ENCODE results near the gene HS3ST6. TPM values are rescaled to one million over a fixed set of nuclear protein-coding genes. Genes with fewer than 3 reads are reported as not detected.

The HS3ST6 gene
- total RNA-seq, 4 donors from 2014 or later: 1.00 to 4.4 (median 1.1) TPM; not detected in 1

- H3K9me3 ChIP-seq: no peaks in the 10 kb centered on the region
- no peaks in the 10 kb centered on the region for H3K36me3 ChIP-seq
- H3K4me3 ChIP-seq: no peak overlapping the region
- intact Hi-C loops (cut with DNase I; ENCODE audit: low total_unique reads): no loop called here
- H3K27me3 ChIP-seq: no peaks in the 10 kb centered on the region
- in situ Hi-C loops (cut with MboI; ENCODE audit: low pct_ligation_motif_present in 1 of 4, low pct_unique_long_range_greater_than_20kb in 1 of 4, low sequenced_read_pairs in 3 of 4): no loop called here
- 90% methylated on average over 18 of the region's 19 CpGs; no CpG with 5 or more reads in 1 of the 2 donors for WGBS, 2 donors (ENCODE audit: low coverage in 1 of 2)
- TF ChIP-seq CTCF (IDR thresholded peaks at IDR 0.05) (no peak), EP300 (IDR thresholded peaks at IDR 0.05; ENCODE audit: low read depth) (no peak), POLR2AphosphoS5 (IDR thresholded peaks at IDR 0.05) (no peak), POLR2A (IDR thresholded peaks at IDR 0.05) (no peak)
- no peak overlapping the region for H3K27ac ChIP-seq
- no peak for DNase-seq
- no peaks in the 10 kb centered on the region for H3K4me1 ChIP-seq
Observed at GRCh38 chr16:1950559-1950958, 32.3 kb upstream of the HS3ST6 start.

GRCh38 chr16:1950047-1950446 is 31.8 kb upstream of the HS3ST6 start:
- H3K4me1 ChIP-seq: no peaks in the 10 kb centered on the region
- H3K36me3 ChIP-seq: no peaks in the 10 kb centered on the region
- no peak overlapping the region for H3K27ac ChIP-seq
- TF ChIP-seq CTCF (IDR thresholded peaks at IDR 0.05) (no peak), POLR2AphosphoS5 (IDR thresholded peaks at IDR 0.05) (no peak), EP300 (IDR thresholded peaks at IDR 0.05; ENCODE audit: low read depth) (no peak), POLR2A (IDR thresholded peaks at IDR 0.05) (no peak)
- no peak overlapping the region for H3K4me3 ChIP-seq
- in situ Hi-C loops (cut with MboI; ENCODE audit: low pct_ligation_motif_present in 1 of 4, low pct_unique_long_range_greater_than_20kb in 1 of 4, low sequenced_read_pairs in 3 of 4) (no loop called here), intact Hi-C loops (cut with DNase I; ENCODE audit: low total_unique reads) (no loop called here)
- H3K9me3 ChIP-seq: no peaks in the 10 kb centered on the region
- H3K27me3 ChIP-seq: no peaks in the 10 kb centered on the region
- 42% methylated on average over 7 of the region's 7 CpGs; no CpG with 5 or more reads in 1 of the 2 donors for WGBS, 2 donors (ENCODE audit: low coverage in 1 of 2)
- DNase-seq: no peak

- Histone ChIP-seq H3K4me1 (no peaks in the 10 kb centered on the region), H3K36me3 (no peaks in the 10 kb centered on the region), H3K27ac (no peak overlapping the region), H3K9me3 (no peaks in the 10 kb centered on the region), H3K4me3 (no peak overlapping the region), H3K27me3 (no peaks in the 10 kb centered on the region)
- in situ Hi-C loops (cut with MboI; ENCODE audit: low pct_ligation_motif_present in 1 of 4, low pct_unique_long_range_greater_than_20kb in 1 of 4, low sequenced_read_pairs in 3 of 4) (no loop called here), intact Hi-C loops (cut with DNase I; ENCODE audit: low total_unique reads) (no loop called here)
- TF ChIP-seq POLR2A (IDR thresholded peaks at IDR 0.05) (no peak), CTCF (IDR thresholded peaks at IDR 0.05) (no peak), EP300 (IDR thresholded peaks at IDR 0.05; ENCODE audit: low read depth) (no peak), POLR2AphosphoS5 (IDR thresholded peaks at IDR 0.05) (no peak)
- 83 to 92% methylated on average over 1 to 11 of the region's 11 CpGs for WGBS, 2 donors (ENCODE audit: low coverage in 1 of 2)
- no peak for DNase-seq
Observed at GRCh38 chr16:1949507-1949906, 31.3 kb upstream of the HS3ST6 start.

- 89% methylated on average over 9 of the region's 9 CpGs; no CpG with 5 or more reads in 1 of the 2 donors for WGBS, 2 donors (ENCODE audit: low coverage in 1 of 2)
- Histone ChIP-seq H3K4me1 (peaks cover 4 to 12% (median 7%) of the 10 kb centered on the region in 4 donors), H3K27ac (no peak overlapping the region), H3K4me3 (no peak overlapping the region), H3K9me3 (no peaks in the 10 kb centered on the region), H3K36me3 (no peaks in the 10 kb centered on the region), H3K27me3 (no peaks in the 10 kb centered on the region)
- no peak for TF ChIP-seq EP300 (IDR thresholded peaks at IDR 0.05; ENCODE audit: low read depth)
- no peak for TF ChIP-seq POLR2AphosphoS5 (IDR thresholded peaks at IDR 0.05)
- no peak for TF ChIP-seq POLR2A (IDR thresholded peaks at IDR 0.05)
- no peak for DNase-seq
- in situ Hi-C loops (cut with MboI; ENCODE audit: low pct_ligation_motif_present in 1 of 4, low pct_unique_long_range_greater_than_20kb in 1 of 4, low sequenced_read_pairs in 3 of 4) (no loop called here), intact Hi-C loops (cut with DNase I; ENCODE audit: low total_unique reads) (no loop called here)
Observed at GRCh38 chr16:1947369-1947670, 29.1 kb upstream of the HS3ST6 start.

Data from transverse colon (tissue), 4 donors.